Activated T-cell treated with anti-CD3 and anti-CD28 coated beads, Interleukin-2, amount 50 U/mL, for 4 hours (primary cell): ENCODE results near the gene BHLHE23. TPM values are rescaled to one million over a fixed set of nuclear protein-coding genes. Genes with fewer than 3 reads are reported as not detected.

Experiments
- ATAC-seq, 2 donors: fragments of 200-7000 bp; cut with Tn5 transposase; one replicate each; pipeline ENCODE4 v1.10.0; 2021
- DNase-seq: peaks from one replicate; pipeline ENCODE4 v3.0.0-alpha.2; 2020
- H3K27me3 Mint-ChIP-seq: one replicate; pipeline ENCODE4 v1.8.0; 2021; ENCODE audit warnings: low read depth, mixed read lengths
- H3K36me3 Mint-ChIP-seq: one replicate; pipeline ENCODE4 v1.8.0; 2022; ENCODE audit warnings: mixed read lengths; ENCODE audit not compliant: insufficient read depth
- H3K4me1 Mint-ChIP-seq: one replicate; pipeline ENCODE4 v1.8.0; 2021; ENCODE audit warnings: low read depth, mixed read lengths
- H3K4me3 Mint-ChIP-seq: one replicate; pipeline ENCODE4 v1.8.0; 2021; ENCODE audit warnings: mild to moderate bottlenecking, moderate library complexity, mixed read lengths
- H3K9me3 Mint-ChIP-seq: one replicate; pipeline ENCODE4 v1.8.0; 2021; ENCODE audit warnings: mixed read lengths
- total RNA-seq, 3 donors: library from RNA; stranded (reverse); gene quantifications; one replicate each; pipeline ENCODE4 v1.2.1, GENCODE V29; 2021

Gene BHLHE23
- total RNA-seq, 3 donors from 2014 or later, result not detected

- H3K4me1 Mint-ChIP-seq, result peaks cover 15% of the 10 kb centered on the region
- H3K9me3 Mint-ChIP-seq, result no peaks in the 10 kb centered on the region
- peaks cover 17% of the 10 kb centered on the region for H3K27me3 Mint-ChIP-seq
Measured at GRCh38 chr20:62986257-62986800, 20.4 kb downstream of the BHLHE23 start.

GRCh38 chr20:62985444-62985778 lies 21.4 kb downstream of the BHLHE23 start:
- no peaks in the 10 kb centered on the region for H3K9me3 Mint-ChIP-seq
- peaks cover 18% of the 10 kb centered on the region for H3K27me3 Mint-ChIP-seq
- peaks cover 20% of the 10 kb centered on the region for H3K4me1 Mint-ChIP-seq
- ATAC-seq (no peak), DNase-seq (no peak)
- H3K36me3 Mint-ChIP-seq, result no peaks in the 10 kb centered on the region
- no peak overlapping the region for H3K4me3 Mint-ChIP-seq

More at GRCh38 chr20:62986257-62986800, 20.4 kb downstream of the BHLHE23 start:
- ATAC-seq (no peak), DNase-seq (no peak)
- no peak overlapping the region for H3K4me3 Mint-ChIP-seq
- H3K36me3 Mint-ChIP-seq, result no peaks in the 10 kb centered on the region

- no peak for ATAC-seq
- Mint-ChIP-seq H3K4me3 (no peak overlapping the region), H3K9me3 (no peaks in the 10 kb centered on the region), H3K36me3 (no peaks in the 10 kb centered on the region), H3K4me1 (peaks cover 25% of the 10 kb centered on the region), H3K27me3 (peaks cover 22% of the 10 kb centered on the region)
- DNase-seq, result no peak
Measured at GRCh38 chr20:62984666-62985443, 21.9 kb downstream of the BHLHE23 start.

DNA sequence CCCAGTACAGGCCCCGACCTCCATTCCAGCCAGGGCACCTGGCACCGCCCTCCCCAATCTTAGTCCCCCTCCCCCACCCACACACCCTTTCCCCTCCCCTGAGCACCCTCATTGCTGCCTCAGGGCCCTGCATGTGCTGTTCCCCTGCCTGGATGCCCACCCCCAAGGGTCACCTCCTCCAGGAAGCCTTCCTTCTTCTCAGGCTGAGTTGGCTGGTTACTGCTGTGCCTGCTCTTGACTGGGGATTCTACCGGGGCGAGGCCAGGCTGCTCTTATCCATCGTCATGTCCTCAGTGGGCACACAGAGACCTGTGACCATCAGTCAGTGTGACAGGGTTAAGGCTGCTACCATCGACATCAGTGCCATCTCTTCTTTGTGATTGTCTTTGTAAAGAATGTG lies 23.6 kb downstream of the BHLHE23 start:
- H3K4me3 Mint-ChIP-seq, result no peak overlapping the region
- peaks cover 30% of the 10 kb centered on the region for H3K27me3 Mint-ChIP-seq
- H3K36me3 Mint-ChIP-seq, result no peaks in the 10 kb centered on the region
- DNase-seq (no peak), ATAC-seq (no peak)
- peaks cover 31% of the 10 kb centered on the region for H3K4me1 Mint-ChIP-seq
- H3K9me3 Mint-ChIP-seq, result no peaks in the 10 kb centered on the region

- Mint-ChIP-seq H3K27me3 (peaks cover 33% of the 10 kb centered on the region), H3K36me3 (no peaks in the 10 kb centered on the region), H3K4me3 (no peak overlapping the region), H3K4me1 (peaks cover 38% of the 10 kb centered on the region), H3K9me3 (no peaks in the 10 kb centered on the region)
- no peak for DNase-seq
- no peak for ATAC-seq
Measured at GRCh38 chr20:62982124-62983075, 24.4 kb downstream of the BHLHE23 start.

- Mint-ChIP-seq H3K27me3 (peaks cover 34% of the 10 kb centered on the region), H3K9me3 (no peaks in the 10 kb centered on the region), H3K4me1 (peaks cover 43% of the 10 kb centered on the region), H3K4me3 (no peak overlapping the region), H3K36me3 (no peaks in the 10 kb centered on the region)
- ATAC-seq (peak; percentile 26 to 41), DNase-seq (peak; percentile 23)
Measured at GRCh38 chr20:62980970-62981369, 25.8 kb downstream of the BHLHE23 start.

GRCh38 chr20:62980380-62980960 lies 26.3 kb downstream of the BHLHE23 start:
- peaks cover 34% of the 10 kb centered on the region for H3K27me3 Mint-ChIP-seq
- no peak for DNase-seq
- no peak for ATAC-seq
- H3K4me3 Mint-ChIP-seq, result no peak overlapping the region
- H3K36me3 Mint-ChIP-seq, result no peaks in the 10 kb centered on the region
- H3K4me1 Mint-ChIP-seq, result peaks cover 43% of the 10 kb centered on the region
- H3K9me3 Mint-ChIP-seq, result no peaks in the 10 kb centered on the region

DNA sequence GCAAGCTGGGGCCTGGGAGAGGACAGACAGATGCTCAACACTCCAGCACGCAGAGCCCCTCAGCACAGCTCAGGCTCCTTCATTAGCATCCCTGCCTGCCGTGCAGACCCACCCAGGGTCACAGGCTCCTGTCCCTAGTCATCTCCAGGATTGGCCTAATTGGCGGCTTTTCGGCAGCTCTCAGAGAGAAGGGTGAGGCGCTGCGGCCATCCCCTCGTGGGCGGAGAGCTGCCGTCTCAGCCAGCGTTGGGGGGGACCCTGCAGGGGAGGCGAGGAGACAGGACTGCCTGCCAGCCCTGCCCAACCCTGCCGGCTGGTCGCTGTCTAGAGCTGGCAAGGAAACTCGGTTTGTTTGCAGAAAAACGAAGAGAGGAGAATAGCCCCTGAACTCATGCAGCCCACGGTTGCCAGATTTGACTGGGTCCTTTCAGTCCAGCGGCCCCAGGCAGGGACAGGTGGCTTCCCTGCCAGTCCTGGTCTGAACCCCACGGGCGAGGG lies 26.8 kb downstream of the BHLHE23 start:
- H3K4me1 Mint-ChIP-seq, result peaks cover 43% of the 10 kb centered on the region
- DNase-seq, result no peak

GRCh38 chr20:62979310-62979709 lies 27.5 kb downstream of the BHLHE23 start:
- Mint-ChIP-seq H3K9me3 (no peaks in the 10 kb centered on the region), H3K4me1 (peaks cover 43% of the 10 kb centered on the region), H3K27me3 (peaks cover 41% of the 10 kb centered on the region), H3K4me3 (no peak overlapping the region), H3K36me3 (no peaks in the 10 kb centered on the region)
- ATAC-seq (no peak), DNase-seq (no peak)

More for the DNA sequence above, 26.8 kb downstream of the BHLHE23 start:
- Mint-ChIP-seq H3K27me3 (peaks cover 35% of the 10 kb centered on the region), H3K4me3 (no peak overlapping the region), H3K9me3 (no peaks in the 10 kb centered on the region), H3K36me3 (no peaks in the 10 kb centered on the region)
- ATAC-seq, result no peak

DNA sequence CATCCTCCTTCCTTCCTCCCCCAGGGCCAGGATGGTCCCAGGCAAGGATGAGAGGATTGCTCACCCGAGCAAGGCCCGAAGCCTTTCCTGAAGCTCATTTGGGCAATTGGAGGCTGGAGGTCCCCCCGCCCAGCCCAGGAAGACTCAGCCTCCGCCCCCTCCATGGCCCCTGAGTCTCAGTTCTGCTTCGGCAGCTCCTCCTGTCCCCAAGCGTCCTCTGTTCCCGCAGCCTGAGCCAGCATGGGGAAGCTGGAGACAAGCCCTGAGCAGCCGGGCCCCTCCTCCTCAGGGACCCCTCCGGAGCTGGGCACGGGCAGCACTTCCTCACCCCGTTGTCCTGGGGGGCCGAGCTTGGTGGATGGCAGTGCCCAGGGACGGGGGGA lies 28.2 kb downstream of the BHLHE23 start:
- DNase-seq (no peak), ATAC-seq (no peak)
- Mint-ChIP-seq H3K4me1 (peaks cover 42% of the 10 kb centered on the region), H3K36me3 (no peaks in the 10 kb centered on the region), H3K27me3 (peaks cover 49% of the 10 kb centered on the region), H3K9me3 (no peaks in the 10 kb centered on the region), H3K4me3 (no peak overlapping the region)

DNA sequence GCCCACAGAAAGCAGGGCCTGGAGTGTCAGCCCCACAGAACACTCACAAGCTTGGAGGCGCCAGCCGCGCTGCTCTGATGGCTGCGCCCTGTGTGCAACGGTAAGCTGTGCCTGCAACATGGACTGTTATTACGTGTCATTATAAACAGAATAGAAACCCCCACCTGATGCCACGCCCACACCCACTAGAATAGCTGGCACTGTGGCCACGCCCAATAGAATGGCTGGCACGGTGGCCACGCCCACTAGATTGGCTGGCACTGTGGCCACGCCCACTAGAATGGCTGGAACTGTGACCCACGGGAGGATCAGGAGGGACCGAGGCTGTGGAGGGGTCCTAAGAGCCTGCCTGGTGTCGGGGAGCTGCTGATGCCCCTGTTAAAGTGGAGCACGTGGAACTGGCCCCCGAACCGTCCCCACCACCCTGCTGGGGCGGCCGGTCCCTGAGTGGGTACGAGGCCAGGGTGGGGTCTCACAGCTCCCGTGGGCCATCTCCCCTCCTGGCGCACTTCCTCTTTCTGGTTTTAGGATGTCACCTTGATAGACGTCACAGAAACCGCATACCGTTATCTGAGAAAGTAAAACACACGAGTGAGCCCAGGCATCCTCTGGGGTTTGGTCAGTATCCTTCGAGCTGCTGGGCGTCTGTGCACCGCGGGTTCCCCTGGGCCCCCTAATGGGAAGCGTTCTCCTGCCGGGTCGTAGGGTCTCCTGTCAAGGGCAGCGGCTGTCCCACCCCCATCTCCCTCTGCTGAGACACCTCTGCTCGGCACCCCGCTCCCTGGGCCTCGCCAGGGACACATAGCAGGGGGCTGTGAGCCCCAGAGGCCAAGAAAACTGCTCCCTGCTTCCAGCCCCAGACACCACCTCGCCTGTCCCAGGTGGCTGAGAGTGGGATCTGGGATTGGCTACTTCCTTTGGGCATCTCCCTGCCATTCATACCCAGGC lies 28.9 kb downstream of the BHLHE23 start:
- DNase-seq (peak; percentile 79), ATAC-seq (peak; percentile 75 to 78)
- H3K36me3 Mint-ChIP-seq, result no peaks in the 10 kb centered on the region
- no peaks in the 10 kb centered on the region for H3K9me3 Mint-ChIP-seq
- H3K4me3 Mint-ChIP-seq, result peak overlapping the region; percentile 56
- H3K4me1 Mint-ChIP-seq, result peaks cover 42% of the 10 kb centered on the region
- H3K27me3 Mint-ChIP-seq, result peaks cover 51% of the 10 kb centered on the region

DNA sequence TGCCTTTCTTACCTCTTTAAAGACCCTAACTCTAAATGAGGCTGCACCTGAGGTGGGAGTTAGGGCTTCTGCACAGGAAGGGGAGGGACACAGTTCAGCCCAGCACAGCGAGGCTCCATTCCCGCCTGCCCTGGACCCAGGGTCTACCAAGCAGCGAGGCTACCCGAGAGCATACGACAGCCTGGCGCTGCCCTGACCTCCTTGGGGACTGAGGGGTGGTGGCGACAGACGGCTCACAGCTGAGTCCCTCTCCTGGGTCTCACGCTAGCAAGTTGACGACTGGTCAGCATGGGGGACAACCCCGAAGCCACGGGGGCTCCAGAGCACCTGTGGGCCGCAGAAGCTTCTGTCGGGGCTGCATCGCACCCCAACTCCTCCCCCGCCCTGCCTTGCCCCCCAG lies 29.9 kb downstream of the BHLHE23 start:
- peaks cover 43% of the 10 kb centered on the region for H3K4me1 Mint-ChIP-seq

GRCh38 chr20:62975812-62976508 lies 30.8 kb downstream of the BHLHE23 start:
- DNase-seq (no peak), ATAC-seq (no peak)
- peaks cover 42% of the 10 kb centered on the region for H3K4me1 Mint-ChIP-seq
- no peak overlapping the region for H3K4me3 Mint-ChIP-seq
- no peaks in the 10 kb centered on the region for H3K9me3 Mint-ChIP-seq
- peaks cover 60% of the 10 kb centered on the region for H3K27me3 Mint-ChIP-seq
- no peaks in the 10 kb centered on the region for H3K36me3 Mint-ChIP-seq

More for the DNA sequence above, 29.9 kb downstream of the BHLHE23 start:
- H3K27me3 Mint-ChIP-seq, result peaks cover 56% of the 10 kb centered on the region
- H3K9me3 Mint-ChIP-seq, result no peaks in the 10 kb centered on the region
- no peak for ATAC-seq
- H3K4me3 Mint-ChIP-seq, result no peak overlapping the region
- H3K36me3 Mint-ChIP-seq, result no peaks in the 10 kb centered on the region
- DNase-seq, result no peak
